ENCODE results near the gene RNLS.

RNLS gene

GRCh38 chr10:88553116-88553752, 29.9 kb downstream of the RNLS start:
- no peak for DNase-seq (ENCODE audit: low spot score)

- no peak for DNase-seq (ENCODE audit: low spot score)
These were observed 31.9 kb downstream of the RNLS start for GRCh38 chr10:88551246-88551645.

GRCh38 chr10:88546497-88546896, 36.6 kb downstream of the RNLS start:
- no peak for DNase-seq (ENCODE audit: low spot score)

GRCh38 chr10:88545359-88545758, 37.8 kb downstream of the RNLS start:
- DNase-seq (ENCODE audit: low spot score), result no peak

GRCh38 chr10:88544140-88544870, 38.8 kb downstream of the RNLS start:
- DNase-seq (ENCODE audit: low spot score), result no peak

- no peak for DNase-seq (ENCODE audit: low spot score)
These were observed 40.6 kb downstream of the RNLS start for GRCh38 chr10:88542522-88542921.

GRCh38 chr10:88541116-88541626, 41.9 kb downstream of the RNLS start:
- DNase-seq (ENCODE audit: low spot score), result no peak

GRCh38 chr10:88540351-88540750, 42.8 kb downstream of the RNLS start:
- no peak for DNase-seq (ENCODE audit: low spot score)

GRCh38 chr10:88538048-88538447, 45.1 kb downstream of the RNLS start:
- no peak for DNase-seq (ENCODE audit: low spot score)

- no peak for DNase-seq (ENCODE audit: low spot score)
These were observed 45.8 kb downstream of the RNLS start for GRCh38 chr10:88537322-88537721.

GRCh38 chr10:88536437-88536836, 46.7 kb downstream of the RNLS start:
- DNase-seq (ENCODE audit: low spot score), result no peak

- no peak for DNase-seq (ENCODE audit: low spot score)
These were observed 48.9 kb downstream of the RNLS start for GRCh38 chr10:88534072-88534665.

GRCh38 chr10:88531392-88532052, 51.6 kb downstream of the RNLS start:
- no peak for DNase-seq (ENCODE audit: low spot score)

GRCh38 chr10:88530629-88531391, 52.3 kb downstream of the RNLS start:
- DNase-seq (ENCODE audit: low spot score), result no peak

GRCh38 chr10:88530093-88530492, 53.0 kb downstream of the RNLS start:
- no peak for DNase-seq (ENCODE audit: low spot score)

GRCh38 chr10:88528806-88529570, 54.1 kb downstream of the RNLS start:
- DNase-seq (ENCODE audit: low spot score), result no peak

- no peak for DNase-seq (ENCODE audit: low spot score)
These were observed 54.9 kb downstream of the RNLS start for GRCh38 chr10:88528201-88528600.

- DNase-seq (ENCODE audit: low spot score), result no peak
These were observed 55.9 kb downstream of the RNLS start for GRCh38 chr10:88527245-88527644.

GRCh38 chr10:88526501-88527105, 56.5 kb downstream of the RNLS start:
- no peak for DNase-seq (ENCODE audit: low spot score)

GRCh38 chr10:88525371-88526069, 57.6 kb downstream of the RNLS start:
- DNase-seq (ENCODE audit: low spot score), result no peak

Data from HuH-7.5 (cell line).